ENCODE results near the gene CYP4F3. TPM values are rescaled to one million over a fixed set of nuclear protein-coding genes. Genes with fewer than 3 reads are reported as not detected.

The CYP4F3 gene
- total and polyA plus RNA-seq, 2 of the 13 experiments (the other 11 are each of a cell fraction or from before 2014, with no cell fraction given): 17.8 to 22.8 TPM

GRCh38 chr19:15629003-15629880 lies 11.5 kb upstream of the CYP4F3 start (continued):
- TF ChIP-seq REST (IDR thresholded peaks at IDR 0.05; ENCODE audit: borderline replicate concordance in 1 of 2, low read depth in 1 of 2, low read length in 2 of 2) (peak in 1 of 2 experiments; percentile 63; a peak in 3 of 4 replicates), ZNF687 (CRISPR knock-in tag; IDR thresholded peaks at IDR 0.05) (0 out of 2 replicates have a peak, but pooled peaks have one; percentile 10), ZNF280B (CRISPR knock-in tag; IDR thresholded peaks at IDR 0.05; ENCODE audit: borderline replicate concordance) (no peak), NRL (CRISPR knock-in tag; IDR thresholded peaks at IDR 0.05; ENCODE audit: borderline replicate concordance) (no peak), ETV5 (CRISPR knock-in tag; IDR thresholded peaks at IDR 0.05; ENCODE audit: borderline replicate concordance) (0 out of 2 replicates have a peak, but pooled peaks have one; percentile 19), SKI (IDR thresholded peaks at IDR 0.05; ENCODE audit: partially characterized antibody) (no peak), ZBTB37 (CRISPR knock-in tag; IDR thresholded peaks at IDR 0.05) (no peak), KLF15 (CRISPR knock-in tag; IDR thresholded peaks at IDR 0.05; ENCODE audit: borderline replicate concordance) (no peak), ZNF574 (CRISPR knock-in tag; IDR thresholded peaks at IDR 0.05) (0 out of 2 replicates have a peak, but pooled peaks have one; percentile 19), KDM2A (CRISPR knock-in tag; IDR thresholded peaks at IDR 0.05; ENCODE audit: borderline replicate concordance, low read depth) (peak; percentile 52; the same call in 1 of the 2 replicates), AGO2 (optimal IDR thresholded peaks at IDR 0.05; ENCODE audit: low read depth, low read length) (no peak), ELF4 (CRISPR knock-in tag; IDR thresholded peaks at IDR 0.05; ENCODE audit: borderline replicate concordance) (no peak)

Measured in HepG2 (cell line).